K562 (cell line): ENCODE measurements around the gene FKBP15. TPM values are rescaled to one million over a fixed set of nuclear protein-coding genes. Genes with fewer than 3 reads are reported as not detected.
A peak's percentile ranks its signal among the peaks of the same experiment; 100 is the strongest.

Source experiments
- CBFA2T3 ChIP-seq: fragments of 450-650 bp; IDR thresholded peaks from 2 replicates; pipeline ENCODE4 v1.6.1; 2017
- CBX1 ChIP-seq: sonication (generic); IDR thresholded peaks from 2 replicates; pipeline ENCODE4 v1.6.1; 2016; ENCODE audit warnings: antibody characterized with exemption, low read depth, mild to moderate bottlenecking
- HOXB6 ChIP-seq: fragments of 250-450 bp; sonication (Bioruptor Pico); IDR thresholded peaks from 2 replicates; pipeline ENCODE4 v1.5.1; 2022; ENCODE audit warnings: mild to moderate bottlenecking, borderline replicate concordance
- MCM2 ChIP-seq: fragments of 450-650 bp; IDR thresholded peaks from 2 replicates; pipeline ENCODE4 v1.6.1; 2017; ENCODE audit warnings: low read depth, mild to moderate bottlenecking
- NCOA6 ChIP-seq: fragments of 450-650 bp; IDR thresholded peaks from 2 replicates; pipeline ENCODE4 v1.6.1; 2017; ENCODE audit warnings: mild to moderate bottlenecking
- PCBP2 ChIP-seq: fragments of 200-400 bp; formaldehyde crosslinking; IDR thresholded peaks from 2 replicates; pipeline ENCODE4 v1.6.1; 2018; ENCODE audit warnings: low read length, low read depth, mild to moderate bottlenecking, moderate library complexity; ENCODE audit not compliant: poor library complexity, severe bottlenecking
- RFX7 ChIP-seq: fragments of 250-450 bp; sonication (Bioruptor Pico); IDR thresholded peaks from 2 replicates; pipeline ENCODE4 v1.5.1; 2021; ENCODE audit warnings: mild to moderate bottlenecking
- THRB ChIP-seq: fragments of 450-650 bp; formaldehyde crosslinking; conservative IDR thresholded peaks from 2 replicates; pipeline ENCODE4 v1.4.0; 2022; ENCODE audit warnings: mild to moderate bottlenecking, missing genetic modification characterization
- ZNF23 ChIP-seq: fragments of 250-450 bp; sonication (Bioruptor Pico); IDR thresholded peaks from 2 replicates; pipeline ENCODE4 v1.4.0; 2020; ENCODE audit warnings: mild to moderate bottlenecking
- ZNF253 ChIP-seq: fragments of 250-450 bp; sonication (Bioruptor Pico); conservative IDR thresholded peaks from 2 replicates; pipeline ENCODE4 v1.6.1; 2021; ENCODE audit warnings: mild to moderate bottlenecking
- ZNF280A ChIP-seq: fragments of 450-650 bp; IDR thresholded peaks from 2 replicates; pipeline ENCODE4 v1.6.1; 2018; ENCODE audit warnings: mild to moderate bottlenecking, low read depth; ENCODE audit not compliant: partially characterized antibody
- ZNF3 ChIP-seq: fragments of 250-450 bp; sonication (Bioruptor Pico); IDR thresholded peaks from 2 replicates; pipeline ENCODE4 v1.5.0; 2021; ENCODE audit warnings: mild to moderate bottlenecking, moderate library complexity
- ZNF57 ChIP-seq: fragments of 450-650 bp; formaldehyde crosslinking; IDR thresholded peaks from 2 replicates; pipeline ENCODE4 v1.4.0; 2020; ENCODE audit warnings: mild to moderate bottlenecking, moderate library complexity
- polyA plus RNA-seq, 8 experiments: library from polyadenylated mRNA; depleted of rRNA in 4 of 8; stranded (reverse) in 5 of 8; unstranded in 3 of 8; fragments of >200 nt; fragmentation: Nextera tagmentation in 2 of 8; fragmentation: Illumina TruSeq in 1 of 8; extraction: Ambion mirVana in 2 of 8; extraction: Trizol in 1 of 8; gene quantifications; 2 replicates each; pipeline versions ENCODE4 v1.2.1 to v1.2.3, GENCODE V29; 2011 to 2014; ENCODE audit warnings: inconsistent platforms in 1 of 8, missing spikeins in 1 of 8
- total RNA-seq, 7 experiments: library from RNA; depleted of rRNA in 6 of 7; stranded (reverse); fragments of >200 nt in 6 of 7; fragmentation: Illumina TruSeq in 2 of 7; extraction: Trizol in 2 of 7; gene quantifications; 2 replicates each; pipeline versions ENCODE4 v1.2.1 to v1.2.3, GENCODE V29; 2011 to 2021; ENCODE audit warnings: low replicate concordance in 1 of 7
- TF ChIP-seq, protein P1 (sequence below): fragments of 250-450 bp; sonication (Bioruptor Pico); IDR thresholded peaks from 2 replicates; pipeline ENCODE4 v1.8.0; 2021; ENCODE audit warnings: moderate library complexity, mild to moderate bottlenecking, inconsistent platforms
- TF ChIP-seq, protein P2 (sequence below), 2 experiments: fragments of 450-650 bp; IDR thresholded peaks; 2 replicates each; pipeline ENCODE4 v1.6.1; 2018; ENCODE audit warnings: mild to moderate bottlenecking in 2 of 2, low read depth in 1 of 2; ENCODE audit not compliant: partially characterized antibody in 2 of 2
- TF ChIP-seq, protein P3 (sequence below): sonication (generic); formaldehyde crosslinking; IDR thresholded peaks from 2 replicates; pipeline ENCODE4 v1.8.1; 2023; ENCODE audit warnings: mild to moderate bottlenecking, missing genetic modification reagents
- TF ChIP-seq, protein P4 (sequence below): sonication (generic); IDR thresholded peaks from 2 replicates; pipeline ENCODE4 v1.6.1; 2016

Gene FKBP15
- total and polyA plus RNA-seq, 9 of the 15 experiments (the other 6 are each of a cell fraction or from before 2014, with no cell fraction given) = 8.7 to 38.0 (median 18.9) TPM

DNA sequence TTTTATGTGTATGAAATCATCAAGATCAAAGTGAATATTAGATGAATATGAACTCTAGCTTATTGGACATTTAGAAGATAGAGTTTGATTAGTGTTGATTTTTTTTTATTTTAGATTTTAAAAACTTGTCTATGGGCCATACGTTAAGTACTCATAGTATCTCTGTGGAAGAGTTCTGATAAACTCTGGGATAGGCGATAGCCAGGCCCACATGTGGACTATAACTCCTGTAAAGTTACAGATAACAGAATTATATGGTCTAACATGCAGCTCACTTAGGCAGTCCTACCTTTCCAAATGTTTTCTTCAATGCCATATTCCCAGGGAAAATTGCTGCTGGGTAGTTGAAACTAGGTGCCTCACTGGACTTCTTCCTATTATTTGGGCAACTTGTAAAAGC lies 10.6 kb upstream of the FKBP15 start (continued):
- TF ChIP-seq, protein P1, sequence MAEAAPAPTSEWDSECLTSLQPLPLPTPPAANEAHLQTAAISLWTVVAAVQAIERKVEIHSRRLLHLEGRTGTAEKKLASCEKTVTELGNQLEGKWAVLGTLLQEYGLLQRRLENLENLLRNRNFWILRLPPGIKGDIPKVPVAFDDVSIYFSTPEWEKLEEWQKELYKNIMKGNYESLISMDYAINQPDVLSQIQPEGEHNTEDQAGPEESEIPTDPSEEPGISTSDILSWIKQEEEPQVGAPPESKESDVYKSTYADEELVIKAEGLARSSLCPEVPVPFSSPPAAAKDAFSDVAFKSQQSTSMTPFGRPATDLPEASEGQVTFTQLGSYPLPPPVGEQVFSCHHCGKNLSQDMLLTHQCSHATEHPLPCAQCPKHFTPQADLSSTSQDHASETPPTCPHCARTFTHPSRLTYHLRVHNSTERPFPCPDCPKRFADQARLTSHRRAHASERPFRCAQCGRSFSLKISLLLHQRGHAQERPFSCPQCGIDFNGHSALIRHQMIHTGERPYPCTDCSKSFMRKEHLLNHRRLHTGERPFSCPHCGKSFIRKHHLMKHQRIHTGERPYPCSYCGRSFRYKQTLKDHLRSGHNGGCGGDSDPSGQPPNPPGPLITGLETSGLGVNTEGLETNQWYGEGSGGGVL (CRISPR knock-in tag) = no peak
- TF ChIP-seq RFX7 (CRISPR knock-in tag) = no peak
- TF ChIP-seq, protein P2, sequence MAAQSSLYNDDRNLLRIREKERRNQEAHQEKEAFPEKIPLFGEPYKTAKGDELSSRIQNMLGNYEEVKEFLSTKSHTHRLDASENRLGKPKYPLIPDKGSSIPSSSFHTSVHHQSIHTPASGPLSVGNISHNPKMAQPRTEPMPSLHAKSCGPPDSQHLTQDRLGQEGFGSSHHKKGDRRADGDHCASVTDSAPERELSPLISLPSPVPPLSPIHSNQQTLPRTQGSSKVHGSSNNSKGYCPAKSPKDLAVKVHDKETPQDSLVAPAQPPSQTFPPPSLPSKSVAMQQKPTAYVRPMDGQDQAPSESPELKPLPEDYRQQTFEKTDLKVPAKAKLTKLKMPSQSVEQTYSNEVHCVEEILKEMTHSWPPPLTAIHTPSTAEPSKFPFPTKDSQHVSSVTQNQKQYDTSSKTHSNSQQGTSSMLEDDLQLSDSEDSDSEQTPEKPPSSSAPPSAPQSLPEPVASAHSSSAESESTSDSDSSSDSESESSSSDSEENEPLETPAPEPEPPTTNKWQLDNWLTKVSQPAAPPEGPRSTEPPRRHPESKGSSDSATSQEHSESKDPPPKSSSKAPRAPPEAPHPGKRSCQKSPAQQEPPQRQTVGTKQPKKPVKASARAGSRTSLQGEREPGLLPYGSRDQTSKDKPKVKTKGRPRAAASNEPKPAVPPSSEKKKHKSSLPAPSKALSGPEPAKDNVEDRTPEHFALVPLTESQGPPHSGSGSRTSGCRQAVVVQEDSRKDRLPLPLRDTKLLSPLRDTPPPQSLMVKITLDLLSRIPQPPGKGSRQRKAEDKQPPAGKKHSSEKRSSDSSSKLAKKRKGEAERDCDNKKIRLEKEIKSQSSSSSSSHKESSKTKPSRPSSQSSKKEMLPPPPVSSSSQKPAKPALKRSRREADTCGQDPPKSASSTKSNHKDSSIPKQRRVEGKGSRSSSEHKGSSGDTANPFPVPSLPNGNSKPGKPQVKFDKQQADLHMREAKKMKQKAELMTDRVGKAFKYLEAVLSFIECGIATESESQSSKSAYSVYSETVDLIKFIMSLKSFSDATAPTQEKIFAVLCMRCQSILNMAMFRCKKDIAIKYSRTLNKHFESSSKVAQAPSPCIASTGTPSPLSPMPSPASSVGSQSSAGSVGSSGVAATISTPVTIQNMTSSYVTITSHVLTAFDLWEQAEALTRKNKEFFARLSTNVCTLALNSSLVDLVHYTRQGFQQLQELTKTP (IDR thresholded peaks at IDR 0.05; ENCODE audit: low read depth in 1 of 2, partially characterized antibody in 2 of 2) = no peak
- no peak for TF ChIP-seq HOXB6
- no peak for TF ChIP-seq ZNF3 (CRISPR knock-in tag)
- TF ChIP-seq ZNF57 (CRISPR knock-in tag) = no peak
- no peak for TF ChIP-seq MCM2
- no peak for TF ChIP-seq NCOA6
- TF ChIP-seq ZNF253 (CRISPR knock-in tag) = no peak
- TF ChIP-seq, protein P3, sequence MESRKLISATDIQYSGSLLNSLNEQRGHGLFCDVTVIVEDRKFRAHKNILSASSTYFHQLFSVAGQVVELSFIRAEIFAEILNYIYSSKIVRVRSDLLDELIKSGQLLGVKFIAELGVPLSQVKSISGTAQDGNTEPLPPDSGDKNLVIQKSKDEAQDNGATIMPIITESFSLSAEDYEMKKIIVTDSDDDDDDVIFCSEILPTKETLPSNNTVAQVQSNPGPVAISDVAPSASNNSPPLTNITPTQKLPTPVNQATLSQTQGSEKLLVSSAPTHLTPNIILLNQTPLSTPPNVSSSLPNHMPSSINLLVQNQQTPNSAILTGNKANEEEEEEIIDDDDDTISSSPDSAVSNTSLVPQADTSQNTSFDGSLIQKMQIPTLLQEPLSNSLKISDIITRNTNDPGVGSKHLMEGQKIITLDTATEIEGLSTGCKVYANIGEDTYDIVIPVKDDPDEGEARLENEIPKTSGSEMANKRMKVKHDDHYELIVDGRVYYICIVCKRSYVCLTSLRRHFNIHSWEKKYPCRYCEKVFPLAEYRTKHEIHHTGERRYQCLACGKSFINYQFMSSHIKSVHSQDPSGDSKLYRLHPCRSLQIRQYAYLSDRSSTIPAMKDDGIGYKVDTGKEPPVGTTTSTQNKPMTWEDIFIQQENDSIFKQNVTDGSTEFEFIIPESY (CRISPR knock-in tag) = no peak
- TF ChIP-seq THRB (CRISPR knock-in tag) = no peak
- TF ChIP-seq ZNF23 (CRISPR knock-in tag) = no peak
- no peak for TF ChIP-seq CBX1
- no peak for TF ChIP-seq ZNF280A
- TF ChIP-seq CBFA2T3 = peak; percentile 84
- TF ChIP-seq, protein P4, sequence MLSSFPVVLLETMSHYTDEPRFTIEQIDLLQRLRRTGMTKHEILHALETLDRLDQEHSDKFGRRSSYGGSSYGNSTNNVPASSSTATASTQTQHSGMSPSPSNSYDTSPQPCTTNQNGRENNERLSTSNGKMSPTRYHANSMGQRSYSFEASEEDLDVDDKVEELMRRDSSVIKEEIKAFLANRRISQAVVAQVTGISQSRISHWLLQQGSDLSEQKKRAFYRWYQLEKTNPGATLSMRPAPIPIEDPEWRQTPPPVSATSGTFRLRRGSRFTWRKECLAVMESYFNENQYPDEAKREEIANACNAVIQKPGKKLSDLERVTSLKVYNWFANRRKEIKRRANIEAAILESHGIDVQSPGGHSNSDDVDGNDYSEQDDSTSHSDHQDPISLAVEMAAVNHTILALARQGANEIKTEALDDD = no peak
- no peak for TF ChIP-seq PCBP2
